Activated CD8-positive, alpha-beta memory T cell treated with anti-CD3 and anti-CD28 coated beads for 1 hour (primary cell): ENCODE measurements around the gene GNGT2.

Experiments used
- DNase-seq, 2 donors: peaks; one replicate each; pipeline ENCODE4 v3.0.0-alpha.2; 2020; ENCODE audit warnings: low read depth in 1 of 2; ENCODE audit errors: extremely low read depth in 1 of 2

GNGT2 gene

DNA sequence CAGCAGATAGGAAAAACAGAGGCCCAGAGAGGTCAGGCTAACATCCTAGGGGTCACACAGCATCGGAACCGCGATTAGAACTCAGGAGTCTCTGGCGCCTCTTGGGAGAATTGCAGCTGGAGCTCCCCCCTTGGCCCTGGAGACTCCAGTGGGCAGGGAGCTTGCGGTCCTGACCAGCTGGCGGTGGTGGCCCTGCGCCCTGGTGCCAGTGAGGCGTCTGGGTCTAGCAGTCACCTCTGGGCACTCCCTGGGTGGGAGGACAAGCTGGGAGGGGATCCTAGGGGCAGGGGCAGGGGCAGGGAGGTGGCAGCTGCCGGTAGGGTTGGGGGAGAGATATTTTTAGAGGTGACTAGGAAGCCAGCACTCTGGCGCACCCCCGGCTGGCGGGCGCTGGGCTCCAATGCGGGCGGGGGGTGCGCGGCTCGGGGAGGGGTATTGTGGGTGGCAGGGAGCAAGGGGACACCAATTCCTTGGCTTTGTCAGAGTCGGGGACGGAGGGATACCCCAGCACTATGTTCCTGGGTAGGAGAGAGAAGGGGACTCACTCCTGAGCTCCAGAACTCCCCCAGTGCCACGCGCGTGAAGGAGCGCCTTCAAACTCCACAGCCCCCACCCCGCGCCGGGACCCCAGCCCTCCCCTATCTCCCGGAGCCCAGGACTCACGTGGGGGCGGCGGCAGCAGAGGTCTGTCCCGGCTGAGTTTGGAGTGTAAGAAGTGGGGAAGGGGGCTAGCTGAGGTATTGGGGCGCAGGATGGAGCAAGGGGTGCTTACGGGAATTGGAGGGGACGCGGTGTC is 19.6 kb upstream of the GNGT2 start:
- DNase-seq: no peak

DNA sequence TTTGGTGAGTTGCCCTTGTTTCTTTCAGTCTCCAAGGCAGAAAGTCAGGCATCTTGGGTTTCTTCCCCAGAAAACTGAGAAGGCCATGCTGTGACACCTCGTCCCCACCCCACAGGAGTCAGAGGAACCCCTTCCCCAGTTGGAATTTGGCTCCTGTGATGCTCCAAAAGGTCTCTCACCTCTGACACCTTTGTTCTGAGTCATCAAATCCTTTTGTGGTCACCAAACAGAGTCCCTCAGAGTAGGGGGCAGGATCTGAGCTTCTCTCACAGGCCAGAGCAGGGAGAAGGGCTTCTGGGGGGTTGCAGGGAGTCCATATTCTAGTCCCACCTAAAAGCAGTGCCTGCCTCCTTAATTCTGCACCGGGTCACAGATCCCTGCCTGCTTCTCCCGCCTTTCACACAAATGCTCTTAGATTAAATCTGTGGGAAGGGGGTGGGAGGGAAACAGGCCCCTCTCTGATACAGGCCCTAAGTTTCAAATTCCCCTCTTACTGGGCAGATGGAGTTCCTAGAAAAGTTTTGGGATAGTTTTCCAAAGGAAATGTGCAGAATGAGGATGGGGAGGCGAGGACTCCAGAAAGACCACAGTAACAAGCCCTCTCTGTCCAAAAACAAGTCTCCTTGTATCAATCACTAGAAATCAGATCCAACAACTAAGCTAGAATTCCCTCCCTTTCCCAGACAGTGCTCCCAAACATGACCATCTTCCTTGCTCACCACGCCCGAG is 18.9 kb upstream of the GNGT2 start:
- DNase-seq: no peak

DNA sequence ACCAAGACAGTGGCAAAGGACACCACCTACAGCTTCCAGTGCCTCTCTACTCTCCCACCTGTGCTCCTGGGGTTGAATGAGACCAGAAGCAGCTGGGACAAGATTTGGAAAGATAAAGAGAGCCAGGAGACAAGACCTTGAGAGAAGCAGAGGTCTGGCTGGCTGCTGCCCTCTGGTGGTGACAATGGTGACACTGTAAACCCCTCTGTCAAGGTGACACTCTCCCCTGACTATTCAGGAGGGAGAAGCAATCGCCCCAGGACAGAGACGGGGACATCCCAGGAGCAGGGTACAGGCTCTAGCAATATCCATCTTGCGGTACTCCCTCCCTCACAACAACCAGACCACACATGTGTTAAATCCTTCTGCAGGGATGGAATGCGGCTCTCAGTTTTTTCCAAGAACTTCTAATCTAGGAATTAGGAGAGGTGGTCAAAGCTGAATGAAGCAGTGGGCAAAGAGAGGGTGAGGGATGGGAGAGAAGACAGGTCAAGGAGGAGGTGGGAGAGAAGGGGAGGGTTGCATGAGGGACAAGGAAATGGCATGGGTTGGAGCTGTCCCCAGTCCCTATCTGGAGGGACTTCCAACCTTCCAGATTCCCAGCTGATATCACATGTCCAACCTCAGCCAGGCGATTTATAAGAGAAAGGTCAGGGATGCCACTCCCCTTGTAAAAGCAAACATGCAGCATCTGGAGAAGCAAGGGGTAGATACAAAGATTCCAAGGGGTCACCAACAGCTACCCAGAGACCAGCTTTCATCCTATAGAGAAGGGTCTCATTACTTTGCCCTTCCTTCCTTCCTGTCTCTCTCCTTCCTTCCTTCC is 17.3 kb upstream of the GNGT2 start:
- peak; percentile 52 to 72 for DNase-seq

DNA sequence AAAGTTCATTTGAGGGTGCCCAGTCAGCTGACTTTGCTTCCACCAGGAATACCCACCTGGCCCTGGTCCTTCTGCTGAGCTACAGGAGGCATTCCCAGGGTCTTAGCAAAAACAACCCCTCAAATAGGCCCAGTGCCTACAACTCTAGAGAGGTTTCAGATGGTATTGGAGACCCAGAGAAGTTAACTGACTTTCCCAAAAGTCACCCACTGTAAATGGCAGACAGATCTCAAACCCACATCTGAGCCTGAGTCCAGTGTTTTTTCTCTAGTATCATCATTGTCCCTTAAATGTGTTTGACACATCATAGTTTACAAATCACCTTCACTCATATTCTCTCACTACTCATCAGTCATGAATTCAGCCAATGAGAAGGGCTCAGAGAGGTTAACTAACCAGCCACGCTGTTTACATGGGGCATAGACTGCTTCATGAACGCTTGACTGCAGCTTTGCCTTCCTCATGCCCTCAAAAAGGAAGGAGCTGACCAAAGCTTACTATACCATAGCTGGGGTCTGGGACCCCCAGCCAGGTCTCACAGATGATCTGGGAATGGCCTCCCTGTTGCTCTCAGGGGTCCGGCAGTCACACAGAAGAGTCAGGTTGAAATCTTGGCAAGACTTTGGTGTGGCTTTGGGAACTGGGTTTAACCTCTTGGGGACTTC is 16.5 kb upstream of the GNGT2 start:
- DNase-seq: no peak

DNA sequence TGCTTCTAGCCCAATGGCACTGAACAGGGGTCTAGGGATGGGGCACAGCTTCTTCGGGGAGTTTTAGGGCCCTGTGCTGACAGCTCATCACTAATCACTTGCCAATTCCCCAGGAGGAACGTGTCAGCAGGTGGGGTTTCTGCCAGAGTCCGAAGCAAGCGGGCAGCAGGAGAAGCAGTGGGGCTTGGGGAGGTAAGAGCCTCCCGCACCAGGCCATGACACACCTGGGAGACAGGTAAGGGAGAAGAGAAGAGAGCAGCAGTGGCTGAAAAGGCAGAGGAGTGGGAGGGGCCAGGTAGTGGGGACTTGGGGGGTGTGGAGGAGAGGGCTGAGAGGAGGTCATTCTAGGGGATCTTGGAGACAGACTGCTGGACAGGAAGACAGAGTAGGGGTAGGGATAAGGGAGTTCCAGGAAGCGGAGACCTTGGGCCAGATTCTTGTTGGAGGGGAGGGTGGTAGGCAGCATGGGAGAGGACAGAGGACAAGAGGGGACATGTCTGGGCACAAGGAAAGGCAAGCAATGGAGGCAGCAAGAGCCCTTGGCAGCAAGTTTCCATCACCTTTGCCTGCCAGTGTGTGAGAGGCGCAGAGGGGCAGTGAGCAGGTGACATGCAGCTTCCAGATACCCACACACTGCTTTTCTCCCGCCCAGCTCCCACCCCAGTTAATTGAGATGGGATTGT is 15.3 kb upstream of the GNGT2 start:
- DNase-seq: no peak

DNA sequence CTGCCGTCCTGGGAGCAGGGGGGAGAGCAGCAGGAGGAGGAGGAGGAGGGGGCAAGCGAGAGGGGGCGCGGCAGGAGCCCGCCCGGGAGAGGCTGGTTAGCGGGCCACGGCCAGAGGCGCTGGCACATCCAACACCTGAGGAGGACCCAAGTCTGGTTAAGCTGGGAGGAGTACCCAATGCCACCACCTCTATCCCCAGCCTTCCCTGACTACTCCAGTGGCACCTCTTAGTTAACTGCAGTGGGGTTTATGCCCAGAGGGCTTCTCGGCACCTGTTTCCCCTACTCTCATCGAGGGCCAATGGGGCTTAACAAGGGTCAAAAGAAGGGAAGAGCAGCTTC is 14.6 kb upstream of the GNGT2 start:
- DNase-seq: no peak

DNA sequence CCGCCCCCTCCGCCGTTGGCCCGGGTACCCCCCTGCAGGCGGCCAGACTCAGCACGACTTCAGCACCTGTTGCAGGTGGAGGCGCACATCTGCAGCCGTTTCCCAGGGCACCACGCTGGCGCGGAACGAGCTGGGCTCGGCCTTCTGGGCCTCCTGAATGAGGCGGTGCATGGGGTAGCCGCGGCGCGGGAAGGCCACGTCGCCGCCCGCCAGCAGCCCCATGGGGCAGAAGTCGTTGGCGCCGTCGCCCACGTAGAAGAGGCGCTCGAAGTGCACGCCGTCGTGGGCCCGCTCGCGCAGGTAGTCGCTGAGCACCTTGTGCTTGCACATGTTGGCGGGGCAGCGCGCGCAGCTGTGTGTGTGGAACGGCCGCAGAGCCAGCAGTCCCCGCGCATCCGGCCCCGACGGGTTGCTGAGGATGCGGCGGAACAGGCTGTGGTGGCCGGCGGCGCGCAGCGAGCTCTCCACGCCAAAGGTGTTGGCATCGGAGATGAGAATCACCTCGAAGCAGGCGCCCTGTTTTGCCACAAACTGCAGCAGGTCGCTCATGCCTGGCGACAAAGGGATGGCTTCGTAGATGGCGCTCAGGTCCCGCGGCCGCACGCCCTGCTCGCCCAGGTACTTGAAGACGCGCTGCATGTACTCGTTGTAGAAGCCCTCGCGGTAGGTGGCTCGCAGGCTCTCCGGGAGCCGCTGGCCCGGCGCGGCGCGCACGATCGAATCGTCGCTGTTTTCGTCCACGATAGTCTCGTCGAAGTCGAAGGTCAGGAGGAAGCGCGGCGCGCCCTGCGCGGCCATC is 14.0 kb upstream of the GNGT2 start:
- DNase-seq: peak in 1 of 2 donors; percentile 39

DNA sequence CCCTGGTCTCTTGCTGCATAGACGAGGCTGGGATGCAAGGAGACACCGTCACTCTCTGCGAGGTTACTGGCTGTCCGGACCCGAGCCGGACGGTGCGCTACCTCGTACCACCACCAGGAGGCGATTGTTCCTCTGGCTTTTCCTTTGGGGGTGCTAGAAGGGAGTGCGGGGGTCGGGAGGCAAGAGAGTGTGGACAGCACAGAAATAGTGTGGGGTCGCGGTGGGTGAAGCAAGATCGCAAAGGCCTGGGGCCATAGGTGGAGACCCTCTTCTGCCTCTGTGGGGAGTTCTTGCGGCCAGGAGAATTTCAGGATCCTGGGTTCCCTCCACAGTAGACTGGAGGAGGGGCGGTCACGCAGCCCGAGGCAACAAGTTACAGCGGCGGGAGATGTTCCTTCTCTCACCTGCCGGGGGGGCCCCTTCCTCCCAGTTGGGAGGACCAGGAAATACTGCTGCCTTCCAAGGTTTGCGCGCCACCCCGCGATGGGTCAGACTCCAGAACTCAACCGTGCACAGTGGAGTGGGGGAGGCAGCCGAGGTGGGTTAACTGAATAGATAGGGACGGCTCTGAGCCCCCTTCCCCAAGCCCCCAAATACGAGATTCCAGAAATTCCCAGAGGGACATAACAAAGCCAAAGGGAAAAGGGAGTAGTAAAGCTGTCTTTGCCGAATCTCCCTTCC is 13.3 kb upstream of the GNGT2 start:
- peak in 1 of 2 donors; percentile 52 for DNase-seq

DNA sequence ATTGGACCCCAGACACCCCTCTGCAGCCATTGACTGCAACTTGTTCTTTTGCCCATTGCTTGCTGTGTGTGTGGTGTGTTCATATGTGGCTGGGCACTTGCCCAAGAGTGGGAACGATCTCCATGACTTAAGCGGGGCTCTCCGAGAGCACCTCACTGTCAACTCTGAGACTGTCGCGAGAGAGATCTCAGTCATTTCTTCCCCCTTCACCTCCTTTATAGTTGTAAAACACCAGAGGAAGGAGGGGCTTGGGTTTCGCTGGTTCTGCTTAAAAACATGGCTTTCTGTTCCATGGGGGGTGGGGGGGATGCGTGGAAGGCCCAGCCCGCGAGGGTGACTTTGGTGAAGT is 12.8 kb upstream of the GNGT2 start:
- DNase-seq: no peak

DNA sequence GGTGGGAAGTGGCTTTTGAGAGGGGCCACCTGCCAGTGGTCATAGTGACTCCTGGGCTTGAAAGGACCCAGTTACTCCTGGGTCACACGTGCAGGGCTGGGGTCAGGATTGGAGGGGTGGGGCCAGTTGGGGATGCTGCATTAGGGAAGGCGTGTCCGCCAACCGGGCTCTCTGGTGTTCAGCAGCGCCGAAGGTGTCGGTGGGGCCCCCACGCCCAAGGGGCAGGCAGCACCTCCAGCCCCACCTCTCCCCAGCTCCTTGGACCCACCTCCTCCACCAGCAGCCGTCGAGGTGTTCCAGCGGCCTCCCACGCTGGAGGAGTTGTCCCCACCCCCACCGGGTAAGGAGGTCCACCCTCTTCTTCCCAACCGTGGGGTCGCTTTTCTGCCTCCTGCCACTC is 9.6 kb upstream of the GNGT2 start:
- no peak for DNase-seq

DNA sequence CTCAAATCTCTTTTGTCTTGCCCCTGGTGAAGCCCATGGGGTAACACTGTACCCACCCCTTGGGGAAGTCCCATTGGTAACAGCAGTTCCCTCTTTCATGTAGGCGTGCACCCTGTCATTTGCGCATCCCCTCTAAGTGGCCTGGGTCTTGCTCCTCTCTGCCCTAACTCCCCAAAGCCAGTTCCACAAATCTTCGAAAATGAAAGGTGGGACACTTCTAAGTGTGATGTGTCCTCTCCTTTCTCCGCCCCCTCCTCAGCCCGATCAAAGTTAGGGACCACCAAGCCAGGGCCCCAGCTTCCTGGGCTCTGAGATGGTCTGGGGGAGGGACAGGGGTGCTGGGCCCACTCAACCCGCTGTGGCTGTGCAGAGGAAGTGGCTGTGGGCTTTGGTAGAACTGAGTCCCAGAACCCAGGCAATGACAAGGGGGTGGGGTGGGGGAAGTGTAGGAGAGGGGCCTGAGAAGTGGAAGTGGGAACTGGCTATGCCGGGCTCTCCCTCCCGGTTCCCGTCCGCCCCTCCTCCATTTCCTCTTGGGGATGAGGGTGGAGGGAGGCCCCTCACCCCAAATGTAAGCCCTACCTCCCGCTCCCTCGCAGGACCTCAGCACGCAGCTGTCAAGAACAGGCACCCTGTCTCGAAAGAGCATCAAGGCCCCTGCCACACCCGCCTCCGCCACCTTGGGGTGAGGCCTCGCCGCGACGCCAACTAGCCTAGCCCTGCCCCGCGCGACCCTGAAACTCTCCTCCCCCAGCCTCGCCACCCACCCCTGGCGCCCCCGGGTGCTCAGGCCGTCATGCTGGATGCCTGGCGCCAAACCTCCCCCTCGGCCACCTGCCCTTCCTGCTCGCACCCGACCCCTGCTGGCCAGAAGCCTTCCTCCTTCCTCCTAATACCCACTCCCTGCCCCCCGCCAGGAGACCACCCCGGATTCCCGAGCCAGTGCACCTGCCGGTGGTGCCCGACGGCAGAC is 8.9 kb upstream of the GNGT2 start:
- no peak for DNase-seq

DNA sequence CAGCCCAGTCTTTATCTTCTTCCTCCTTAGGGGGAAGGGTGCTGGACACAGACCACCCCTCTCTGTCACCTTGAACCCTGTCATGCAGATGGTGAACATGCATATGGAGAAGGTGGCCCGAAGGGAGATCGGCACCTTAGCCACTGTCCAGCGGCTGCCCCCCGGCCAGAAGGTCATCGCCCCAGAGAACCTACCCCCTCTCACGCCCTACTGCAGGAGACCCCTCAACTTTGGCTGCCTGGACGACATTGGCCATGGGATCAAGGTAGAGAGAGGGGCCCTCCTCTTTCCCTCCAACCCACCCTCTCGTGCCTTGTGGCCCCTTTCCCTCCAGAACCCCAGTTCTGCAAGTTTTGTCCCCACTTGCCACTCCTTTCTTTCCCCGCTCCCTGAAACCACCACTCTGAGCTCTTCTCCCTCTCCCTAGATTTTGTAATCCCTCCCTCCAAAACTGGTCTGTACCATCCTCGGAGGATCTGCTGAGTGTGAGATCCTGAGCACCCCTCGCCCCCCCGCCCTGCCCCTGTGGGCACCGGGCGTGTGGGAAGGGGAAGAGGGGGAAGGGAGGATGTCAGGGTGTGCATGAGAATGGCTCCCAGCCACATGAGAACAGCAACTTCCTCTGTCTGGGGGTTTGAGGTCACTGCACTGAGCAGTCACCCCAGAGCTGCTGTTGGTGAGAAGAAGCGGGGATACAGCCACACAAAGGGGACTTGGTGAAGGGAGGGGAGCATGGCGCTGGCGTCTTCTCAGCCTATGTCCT is 7.5 kb upstream of the GNGT2 start:
- peak; percentile 39 to 61 for DNase-seq

DNA sequence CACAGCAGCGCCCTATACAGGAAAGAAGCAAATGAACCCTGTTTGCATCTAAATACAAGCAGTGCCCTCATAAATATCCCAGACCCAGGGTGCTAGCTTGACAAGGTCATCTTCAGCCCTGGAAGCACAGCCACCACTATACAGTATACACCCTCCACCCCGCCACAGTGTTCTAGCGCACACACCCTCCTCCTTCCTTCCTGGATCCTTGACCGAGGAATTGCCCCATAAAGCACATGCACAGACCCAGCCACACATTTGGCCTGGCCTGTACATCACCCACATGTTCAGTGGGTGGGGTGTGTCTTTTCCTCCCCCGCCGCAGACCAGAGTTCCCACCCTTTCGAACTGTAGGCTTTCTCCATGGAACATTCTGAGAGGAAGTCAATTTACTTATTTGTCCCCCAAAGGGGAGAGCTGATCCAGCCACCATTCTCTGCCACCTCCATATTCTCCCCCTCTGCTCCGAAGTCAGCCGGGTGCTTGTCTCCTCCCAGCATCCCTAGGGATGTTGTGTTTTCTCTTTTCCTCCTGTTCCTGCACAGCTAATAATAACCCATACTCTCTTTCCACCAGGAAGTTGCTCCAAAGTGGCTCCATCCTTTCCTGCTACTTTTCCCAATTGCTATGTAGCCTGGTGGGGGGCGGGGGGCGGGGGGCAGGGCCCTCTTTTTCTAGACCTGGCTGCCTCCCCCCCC is 6.7 kb upstream of the GNGT2 start:
- no peak for DNase-seq

DNA sequence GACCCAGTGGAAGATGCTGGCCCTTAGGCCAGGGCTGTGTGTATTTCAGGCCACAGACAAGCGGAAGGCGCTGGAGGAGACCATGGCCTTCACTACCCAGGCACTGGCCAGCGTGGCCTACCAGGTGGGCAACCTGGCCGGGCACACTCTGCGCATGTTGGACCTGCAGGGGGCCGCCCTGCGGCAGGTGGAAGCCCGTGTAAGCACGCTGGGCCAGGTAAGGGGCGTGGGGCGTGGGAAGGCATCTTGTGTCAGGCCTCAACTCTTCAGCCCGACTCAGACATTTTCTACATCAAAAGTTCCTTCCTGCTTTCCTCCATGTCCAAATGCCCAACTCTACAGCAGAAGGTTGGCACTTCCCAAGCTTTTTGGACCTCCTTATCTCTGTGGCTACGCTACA is 6.1 kb upstream of the GNGT2 start:
- DNase-seq: no peak

DNA sequence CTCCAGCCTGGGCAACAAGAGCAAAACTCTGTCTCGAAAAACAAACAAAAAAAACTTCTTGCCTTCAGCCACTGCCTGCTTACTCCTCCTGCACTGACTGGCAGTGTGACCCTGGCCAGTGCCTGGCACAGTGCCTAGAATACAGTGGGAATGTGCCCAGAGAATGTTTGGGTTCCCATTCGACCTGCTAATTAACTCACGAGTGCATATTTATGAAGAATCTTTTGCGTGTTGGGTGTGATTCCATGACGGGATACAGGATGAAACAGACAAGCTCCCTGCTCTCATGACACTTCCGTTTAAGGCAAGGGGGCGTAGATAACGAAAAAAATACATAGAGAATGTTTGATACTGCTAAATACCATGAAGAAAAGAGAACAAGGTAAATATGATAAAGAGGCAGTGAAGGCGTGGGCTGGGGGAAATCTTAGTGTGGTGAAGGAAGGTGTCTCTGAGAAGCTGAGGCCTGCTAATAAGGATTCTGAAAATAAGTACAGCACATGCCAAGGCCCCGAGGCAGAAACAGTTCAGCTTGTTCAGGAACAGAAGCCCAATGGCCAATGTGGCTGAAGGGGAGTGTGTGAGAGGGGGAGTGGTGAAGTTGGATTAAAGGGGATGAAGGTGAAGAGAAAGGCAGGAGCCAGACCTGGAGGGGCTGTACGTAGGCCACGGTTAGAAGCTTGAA is 4.4 kb upstream of the GNGT2 start:
- no peak for DNase-seq

DNA sequence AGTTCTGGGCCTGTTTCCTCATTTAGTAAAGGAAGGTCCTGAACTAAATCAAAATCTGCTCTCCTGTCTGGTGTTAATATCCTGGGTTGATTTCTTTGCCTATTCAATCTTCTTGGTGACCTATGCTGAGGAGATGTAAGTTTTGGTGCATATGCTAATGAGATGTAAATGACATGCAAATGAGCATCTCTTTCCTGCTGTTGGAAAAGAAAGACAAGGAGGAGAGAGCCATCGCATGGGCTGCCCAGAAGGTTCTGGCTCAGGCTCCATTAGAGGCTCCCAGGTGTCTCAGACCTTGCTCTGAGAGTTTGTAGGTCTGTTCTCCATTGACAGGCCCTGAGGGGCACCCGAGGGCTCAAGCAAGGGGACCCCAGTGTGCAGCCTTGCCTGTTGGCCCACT is 3.5 kb upstream of the GNGT2 start:
- no peak for DNase-seq
